SJSA1 (cell line): ENCODE results near the gene SLC6A3. TPM values are rescaled to one million over a fixed set of nuclear protein-coding genes. Genes with fewer than 3 reads are reported as not detected.
"Not testable (repeated sequence)": the region's sequence is repeated elsewhere in the genome, so short reads cannot be mapped to it uniquely, and the experiment has no call there.

Experiments used
- DNase-seq, 2 experiments: peaks; one replicate each; pipeline ENCODE4 v3.0.0-alpha.2; 2015 to 2020; ENCODE audit warnings: low spot score in 2 of 2, low read depth in 1 of 2
- H3K27ac ChIP-seq: fragments of 250-450 bp; sonication (Bioruptor Pico); 2 replicates; pipeline ENCODE4 v1.5.1; 2020; ENCODE audit warnings: mild to moderate bottlenecking, moderate library complexity
- H3K27me3 ChIP-seq: fragments of 250-450 bp; sonication (Bioruptor Pico); replicated peaks from 2 replicates; pipeline ENCODE4 v1.5.1; 2020; ENCODE audit warnings: mild to moderate bottlenecking, moderate library complexity
- H3K36me3 ChIP-seq: fragments of 250-450 bp; sonication (Bioruptor Pico); 2 replicates; pipeline ENCODE4 v1.5.1; 2020; ENCODE audit warnings: mild to moderate bottlenecking
- H3K4me1 ChIP-seq: fragments of 250-450 bp; sonication (Bioruptor Pico); replicated peaks from 2 replicates; pipeline ENCODE4 v1.6.1; 2021; ENCODE audit warnings: mild to moderate bottlenecking
- H3K4me3 ChIP-seq: fragments of 250-450 bp; sonication (Bioruptor Pico); 2 replicates; pipeline ENCODE4 v1.5.1; 2020; ENCODE audit warnings: mild to moderate bottlenecking
- H3K9me3 ChIP-seq: fragments of 250-450 bp; sonication (Bioruptor Pico); replicated peaks from 2 replicates; pipeline ENCODE4 v1.5.1; 2020; ENCODE audit warnings: mild to moderate bottlenecking
- total RNA-seq: library from RNA; depleted of rRNA; stranded (reverse); fragments of >200 nt; shearing (Covaris generic); gene quantifications from 2 replicates; pipeline ENCODE4 v1.2.3, GENCODE V29; 2014

SLC6A3 gene
- total RNA-seq, 1 experiment from 2014 or later: not detected

DNA sequence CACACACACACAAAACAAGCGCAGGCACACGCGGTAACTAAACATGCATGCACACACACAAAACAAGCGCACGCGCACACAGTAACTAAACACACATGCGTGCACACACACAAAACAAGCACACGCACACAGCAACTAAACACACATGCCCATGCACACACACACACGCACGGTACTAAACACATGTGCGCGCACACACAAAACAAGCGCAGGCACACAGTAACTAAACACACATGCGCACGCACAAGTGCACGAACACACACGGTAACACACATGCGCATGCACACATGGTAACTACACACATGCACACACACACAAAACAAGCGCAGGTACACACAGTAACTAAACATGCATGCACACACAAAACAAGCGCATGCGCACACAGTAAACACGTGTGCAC, 19.9 kb upstream of the SLC6A3 start:
- DNase-seq: no peak
- no peaks in the 10 kb centered on the region for H3K27me3 ChIP-seq
- H3K9me3 ChIP-seq: peaks cover 12% of the 10 kb centered on the region
- no peaks in the 10 kb centered on the region for H3K4me1 ChIP-seq
- H3K27ac ChIP-seq: no peak overlapping the region
- no peak overlapping the region for H3K4me3 ChIP-seq
- H3K36me3 ChIP-seq: peaks cover 13% of the 10 kb centered on the region

GRCh38 chr5:1464511-1464910, 19.3 kb upstream of the SLC6A3 start:
- no peak for DNase-seq
- Histone ChIP-seq H3K36me3 (peaks cover 13% of the 10 kb centered on the region), H3K27ac (no peak overlapping the region), H3K9me3 (peaks cover 12% of the 10 kb centered on the region), H3K4me1 (no peaks in the 10 kb centered on the region), H3K27me3 (no peaks in the 10 kb centered on the region), H3K4me3 (no peak overlapping the region)

- Histone ChIP-seq H3K27me3 (no peaks in the 10 kb centered on the region), H3K36me3 (peaks cover 13% of the 10 kb centered on the region), H3K4me1 (no peaks in the 10 kb centered on the region), H3K9me3 (peaks cover 12% of the 10 kb centered on the region), H3K27ac (no peak overlapping the region), H3K4me3 (no peak overlapping the region)
- no peak for DNase-seq
Measured at GRCh38 chr5:1464096-1464446, 18.8 kb upstream of the SLC6A3 start.

GRCh38 chr5:1463326-1464095, 18.3 kb upstream of the SLC6A3 start:
- no peak overlapping the region for H3K4me3 ChIP-seq
- no peaks in the 10 kb centered on the region for H3K4me1 ChIP-seq
- H3K27ac ChIP-seq: no peak overlapping the region
- DNase-seq: no peak
- H3K9me3 ChIP-seq: peaks cover 13% of the 10 kb centered on the region
- H3K36me3 ChIP-seq: peaks cover 13% of the 10 kb centered on the region
- H3K27me3 ChIP-seq: no peaks in the 10 kb centered on the region

DNA sequence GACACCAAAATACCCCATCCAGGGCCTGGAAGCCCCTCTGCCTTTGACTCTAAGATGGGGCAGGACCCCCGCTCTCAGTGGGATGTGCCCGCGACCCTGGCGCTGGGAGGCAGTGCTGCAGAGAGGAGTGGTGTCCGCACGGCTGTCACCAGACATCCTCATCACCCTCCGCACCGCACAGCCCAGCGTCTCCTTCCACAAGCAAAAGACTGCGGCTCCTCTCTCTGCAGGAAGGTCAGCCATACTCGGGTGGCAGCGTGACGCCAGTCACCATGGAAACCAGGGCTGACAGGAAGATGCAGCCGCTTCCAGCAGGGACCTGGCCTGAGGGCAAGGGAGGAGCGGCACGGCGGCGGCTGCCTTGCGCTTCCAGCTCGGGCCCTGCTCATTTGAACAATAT, 17.1 kb upstream of the SLC6A3 start:
- Histone ChIP-seq H3K9me3 (peaks cover 20% of the 10 kb centered on the region), H3K27ac (no peak overlapping the region), H3K4me1 (no peaks in the 10 kb centered on the region), H3K4me3 (no peak overlapping the region), H3K27me3 (no peaks in the 10 kb centered on the region), H3K36me3 (peaks cover 8% of the 10 kb centered on the region)
- no peak for DNase-seq

GRCh38 chr5:1461396-1461795, 16.2 kb upstream of the SLC6A3 start:
- Histone ChIP-seq H3K9me3 (peaks cover 29% of the 10 kb centered on the region), H3K27me3 (no peaks in the 10 kb centered on the region), H3K4me1 (no peaks in the 10 kb centered on the region), H3K27ac (no peak overlapping the region), H3K36me3 (peaks cover 8% of the 10 kb centered on the region), H3K4me3 (no peak overlapping the region)
- no peak for DNase-seq

- peaks cover 8% of the 10 kb centered on the region for H3K36me3 ChIP-seq
- no peak for DNase-seq
- H3K27ac ChIP-seq: no peak overlapping the region
- no peak overlapping the region for H3K4me3 ChIP-seq
- H3K4me1 ChIP-seq: no peaks in the 10 kb centered on the region
- H3K27me3 ChIP-seq: no peaks in the 10 kb centered on the region
- H3K9me3 ChIP-seq: peaks cover 28% of the 10 kb centered on the region
Measured at GRCh38 chr5:1460054-1460682, 14.9 kb upstream of the SLC6A3 start.

DNA sequence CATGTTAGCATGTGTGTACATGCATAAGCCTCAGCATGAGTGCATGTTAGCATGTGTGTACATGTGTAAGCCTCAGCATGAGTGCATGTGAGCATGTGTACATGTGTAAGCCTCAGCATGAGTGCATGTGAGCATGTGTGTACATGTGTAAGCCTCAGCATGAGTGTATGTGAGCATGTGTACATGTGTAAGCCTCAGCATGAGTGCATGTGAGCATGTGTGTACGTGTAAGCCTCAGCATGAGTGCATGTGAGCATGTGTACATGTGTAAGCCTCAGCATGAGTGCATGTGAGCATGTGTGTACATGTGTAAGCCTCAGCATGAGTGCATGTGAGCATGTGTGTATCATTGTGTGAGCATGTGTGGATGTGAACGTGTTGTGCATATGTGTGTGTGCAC, 14.2 kb upstream of the SLC6A3 start:
- not testable (repeated sequence) for H3K4me3 ChIP-seq, DNase-seq, H3K4me1 ChIP-seq, H3K27ac ChIP-seq, H3K36me3 ChIP-seq, H3K27me3 ChIP-seq
- H3K9me3 ChIP-seq: peaks cover 29% of the 10 kb centered on the region

GRCh38 chr5:1456110-1456881, 11.1 kb upstream of the SLC6A3 start:
- H3K4me3 ChIP-seq, H3K27ac ChIP-seq, H3K4me1 ChIP-seq, H3K36me3 ChIP-seq, DNase-seq: not testable (repeated sequence)
- H3K27me3 ChIP-seq: peaks cover 16% of the 10 kb centered on the region
- H3K9me3 ChIP-seq: peaks cover 35% of the 10 kb centered on the region

- no peak overlapping the region for H3K4me3 ChIP-seq
- peaks cover 36% of the 10 kb centered on the region for H3K27me3 ChIP-seq
- H3K36me3 ChIP-seq: no peaks in the 10 kb centered on the region
- H3K4me1 ChIP-seq: no peaks in the 10 kb centered on the region
- H3K9me3 ChIP-seq: peaks cover 35% of the 10 kb centered on the region
- no peak for DNase-seq
- H3K27ac ChIP-seq: no peak overlapping the region
Measured at GRCh38 chr5:1453613-1454012, 8.4 kb upstream of the SLC6A3 start.

DNA sequence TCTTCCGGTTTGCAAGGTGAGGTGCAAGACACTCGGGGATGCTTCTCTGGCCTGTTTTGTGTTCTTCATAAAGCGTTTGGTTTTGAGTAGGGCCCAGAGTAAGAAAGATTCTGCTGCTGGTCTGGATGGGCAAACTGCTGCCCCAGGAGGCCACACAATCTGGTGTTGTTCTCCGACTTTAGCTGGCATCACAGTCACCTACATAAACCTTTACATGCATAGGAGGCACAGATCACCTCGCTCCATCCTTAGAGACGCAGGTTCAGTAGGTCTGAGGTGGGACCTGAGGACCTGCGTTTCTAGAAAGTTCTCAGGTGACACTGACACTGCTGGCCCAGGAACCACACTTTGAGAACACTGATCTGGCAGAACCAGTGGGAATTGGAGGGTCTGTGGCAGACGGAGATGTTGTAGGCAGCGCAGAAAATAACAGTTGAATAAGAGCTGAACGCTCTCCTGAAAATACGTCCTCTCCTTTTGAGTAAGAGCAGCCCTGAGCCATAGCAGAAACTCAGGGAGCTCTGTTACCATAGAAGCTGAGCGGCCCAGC, 3.9 kb upstream of the SLC6A3 start:
- H3K27me3 ChIP-seq: peaks cover 71% of the 10 kb centered on the region
- H3K9me3 ChIP-seq: peaks cover 10% of the 10 kb centered on the region
- DNase-seq: peak in 1 of 2 experiments; percentile 25

DNA sequence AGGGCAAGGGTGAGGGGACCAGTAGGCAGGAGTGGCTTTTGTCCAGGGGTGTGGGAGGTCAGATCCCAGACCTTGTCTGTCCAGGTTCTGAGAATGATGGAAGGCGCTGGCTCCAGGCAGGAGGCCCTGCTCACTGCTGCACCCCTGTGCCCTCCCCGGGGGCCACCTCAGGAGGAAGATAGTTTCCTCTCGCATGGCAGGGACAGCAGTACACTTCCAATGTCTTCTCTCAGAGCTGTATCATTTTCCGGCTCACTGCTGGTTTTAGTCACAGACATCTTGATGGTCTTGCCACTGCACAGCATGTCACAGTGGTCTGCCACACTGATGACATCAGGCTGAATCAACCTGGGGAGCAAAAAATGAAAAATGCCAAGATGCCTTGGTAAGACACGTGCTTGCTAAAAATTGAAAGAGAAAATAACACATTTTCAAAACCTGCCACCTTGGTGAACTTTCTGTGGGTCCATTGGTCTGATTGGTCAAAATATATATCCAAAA, 3.3 kb upstream of the SLC6A3 start:
- peaks cover 77% of the 10 kb centered on the region for H3K27me3 ChIP-seq
- H3K4me3 ChIP-seq: no peak overlapping the region
- H3K4me1 ChIP-seq: no peaks in the 10 kb centered on the region
- H3K9me3 ChIP-seq: peaks cover 6% of the 10 kb centered on the region; the same call in 1 of the 2 replicates
- no peaks in the 10 kb centered on the region for H3K36me3 ChIP-seq
- no peak overlapping the region for H3K27ac ChIP-seq
- DNase-seq: peak in 1 of 2 experiments; percentile 40

More for the DNA sequence above, 3.9 kb upstream of the SLC6A3 start:
- Histone ChIP-seq H3K4me3 (no peak overlapping the region), H3K27ac (no peak overlapping the region), H3K4me1 (no peaks in the 10 kb centered on the region), H3K36me3 (no peaks in the 10 kb centered on the region)

- Histone ChIP-seq H3K27ac (no peak overlapping the region), H3K36me3 (no peaks in the 10 kb centered on the region), H3K27me3 (peaks cover 83% of the 10 kb centered on the region), H3K4me3 (no peak overlapping the region), H3K4me1 (no peaks in the 10 kb centered on the region), H3K9me3 (peaks cover 6% of the 10 kb centered on the region; the same call in 1 of the 2 replicates)
- DNase-seq: peak in 1 of 2 experiments; percentile 43
Measured at GRCh38 chr5:1447671-1448361, 2.6 kb upstream of the SLC6A3 start.
